Suppressor macrophage treated with lipopolysaccharide for 4 hours (primary cell): ENCODE results near the gene OR10H5.
"Not testable (repeated sequence)": the region's sequence is repeated elsewhere in the genome, so short reads cannot be mapped to it uniquely, and the experiment has no call there.

Source experiments
- DNase-seq: peaks from one replicate; pipeline ENCODE4 v3.0.0-alpha.2; 2020

The OR10H5 gene

DNA sequence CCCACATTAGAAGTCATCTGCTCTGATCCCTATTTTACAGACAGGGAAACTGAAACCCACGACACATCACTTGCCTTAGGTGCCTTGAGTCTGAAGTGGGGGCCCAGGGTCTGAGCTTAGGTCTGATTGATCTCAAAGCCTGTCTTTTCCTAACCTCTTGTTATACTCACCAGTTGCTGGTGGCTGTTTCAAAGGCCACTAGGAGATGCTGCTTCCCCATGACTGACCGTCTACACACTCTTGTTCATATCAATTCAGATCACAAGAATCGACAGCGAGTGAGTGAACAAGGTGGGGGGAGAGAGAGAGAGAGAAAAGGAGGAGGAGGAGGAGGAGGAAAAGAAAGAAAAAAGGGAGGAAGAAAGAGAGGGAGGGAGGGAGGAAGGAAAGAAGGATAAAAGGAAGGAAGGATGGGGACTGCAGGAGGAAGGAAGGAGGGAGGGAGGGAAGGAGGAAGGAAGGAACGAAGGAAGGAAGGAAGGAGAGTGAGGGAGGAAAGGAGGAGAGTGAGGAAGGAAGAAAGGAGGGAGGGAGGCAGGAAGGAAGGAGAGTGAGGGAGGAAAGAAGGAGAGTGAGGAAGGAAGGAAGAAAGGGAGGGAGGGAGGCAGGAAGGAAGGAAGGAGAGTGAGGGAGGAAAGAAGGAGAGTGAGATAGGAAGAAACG, 24.7 kb downstream of the OR10H5 start:
- DNase-seq: no peak

DNA sequence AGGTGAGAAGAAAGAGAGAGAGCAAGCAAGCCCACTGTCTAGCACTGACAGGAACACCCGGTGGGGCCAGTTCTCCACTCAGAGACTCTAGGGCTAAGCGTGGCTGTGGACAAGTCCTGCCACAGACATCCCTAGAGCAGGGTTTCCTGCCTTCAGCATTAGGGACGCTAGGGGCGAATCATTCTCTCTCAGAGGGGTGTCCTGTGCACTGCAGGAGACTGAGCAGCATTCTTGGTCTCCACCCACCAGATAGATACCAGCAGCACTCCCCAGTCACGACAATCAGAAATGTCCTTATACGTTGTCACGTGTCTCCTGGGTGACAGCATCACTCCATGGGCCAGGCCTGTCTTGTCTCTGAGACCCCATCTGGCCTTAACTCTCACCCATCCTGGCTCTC, 26.5 kb downstream of the OR10H5 start:
- DNase-seq: no peak

DNA sequence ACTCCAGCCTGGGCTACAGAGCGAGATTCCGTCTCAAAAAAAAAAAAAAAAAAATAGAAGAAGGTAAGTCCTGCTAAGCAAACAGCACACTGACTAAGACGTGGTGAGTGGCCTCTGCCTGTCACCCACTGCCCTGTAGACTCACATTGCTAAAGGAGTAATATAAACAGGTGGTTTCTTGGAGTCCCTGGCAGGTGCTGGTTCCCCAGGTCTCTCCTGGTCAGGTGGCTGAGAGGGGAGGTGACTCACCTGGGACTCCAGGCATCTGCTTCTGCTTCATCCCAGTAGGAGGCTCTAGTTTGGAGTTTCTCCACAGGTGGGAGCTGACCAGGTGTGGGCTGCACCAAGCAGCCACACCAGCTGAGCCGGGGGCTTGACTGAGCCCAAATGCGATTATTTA, 27.8 kb downstream of the OR10H5 start, which contains the start of gene OR10H1:
OR10H1 (minus strand) TSS at position 359 of the 400 bp plus-strand sequence. CDS start 7,627 bp downstream, outside the sequence.
- no peak for DNase-seq

DNA sequence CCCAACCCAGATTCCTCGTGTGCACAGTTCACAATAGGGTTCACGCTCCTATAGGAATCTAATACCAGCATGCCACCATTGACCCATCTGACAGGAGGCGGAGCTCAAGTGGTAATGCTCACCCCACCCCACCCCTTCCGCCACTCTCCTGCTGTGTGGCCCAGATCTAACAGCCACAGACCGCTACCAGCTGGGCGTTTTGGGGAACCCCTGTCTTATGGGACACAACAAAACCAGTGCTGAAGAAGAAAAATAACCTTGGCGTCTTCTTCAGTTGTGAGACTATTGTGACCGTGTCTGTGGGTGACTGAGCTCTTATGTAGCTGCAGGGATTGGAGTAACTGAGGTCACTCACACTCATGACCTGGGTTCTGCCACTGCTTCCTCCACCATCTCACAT, 33.2 kb downstream of the OR10H5 start:
- DNase-seq: no peak

DNA sequence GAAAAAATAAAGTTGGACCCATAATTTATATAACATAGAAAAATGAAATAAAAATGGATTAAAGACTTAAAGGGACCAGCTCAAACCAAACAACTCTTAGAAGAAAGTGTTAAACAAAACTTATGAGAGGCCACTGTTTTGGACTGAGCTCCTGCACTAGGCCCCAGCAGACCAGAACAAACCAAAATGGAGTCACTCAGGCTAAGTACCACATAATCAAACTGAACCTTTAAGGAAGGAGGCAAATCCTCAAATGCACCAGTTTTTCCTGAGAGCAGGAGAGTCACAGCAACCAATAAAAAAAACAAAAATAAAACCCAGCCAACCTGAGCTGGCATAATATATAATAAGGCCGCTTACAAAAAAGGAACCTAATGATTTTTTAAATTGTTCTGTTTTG, 38.3 kb downstream of the OR10H5 start:
- no peak for DNase-seq

DNA sequence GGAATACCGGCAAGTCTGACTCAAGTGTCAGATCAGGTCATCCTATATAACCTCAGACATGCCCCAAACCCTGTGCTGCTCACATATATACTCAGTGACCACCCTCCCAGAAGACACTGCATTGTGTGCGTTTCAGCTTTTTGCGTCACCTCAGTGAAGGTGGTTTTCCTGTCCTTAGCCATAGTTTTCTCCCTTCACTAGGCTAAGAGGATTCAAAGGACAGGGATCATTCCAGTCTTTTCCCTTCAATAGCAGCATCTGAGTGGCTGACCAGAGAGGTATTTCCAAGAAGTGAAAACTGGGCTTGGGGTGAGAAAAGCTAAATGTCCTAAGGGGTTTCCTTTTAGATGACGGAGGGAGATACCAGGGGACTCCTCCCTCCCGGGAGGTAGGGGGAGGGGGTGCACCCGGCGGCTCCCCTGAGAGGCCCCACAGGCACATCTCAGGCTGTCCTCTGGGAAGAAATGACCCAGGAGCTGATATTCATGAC, 40.7 kb downstream of the OR10H5 start:
- no peak for DNase-seq

DNA sequence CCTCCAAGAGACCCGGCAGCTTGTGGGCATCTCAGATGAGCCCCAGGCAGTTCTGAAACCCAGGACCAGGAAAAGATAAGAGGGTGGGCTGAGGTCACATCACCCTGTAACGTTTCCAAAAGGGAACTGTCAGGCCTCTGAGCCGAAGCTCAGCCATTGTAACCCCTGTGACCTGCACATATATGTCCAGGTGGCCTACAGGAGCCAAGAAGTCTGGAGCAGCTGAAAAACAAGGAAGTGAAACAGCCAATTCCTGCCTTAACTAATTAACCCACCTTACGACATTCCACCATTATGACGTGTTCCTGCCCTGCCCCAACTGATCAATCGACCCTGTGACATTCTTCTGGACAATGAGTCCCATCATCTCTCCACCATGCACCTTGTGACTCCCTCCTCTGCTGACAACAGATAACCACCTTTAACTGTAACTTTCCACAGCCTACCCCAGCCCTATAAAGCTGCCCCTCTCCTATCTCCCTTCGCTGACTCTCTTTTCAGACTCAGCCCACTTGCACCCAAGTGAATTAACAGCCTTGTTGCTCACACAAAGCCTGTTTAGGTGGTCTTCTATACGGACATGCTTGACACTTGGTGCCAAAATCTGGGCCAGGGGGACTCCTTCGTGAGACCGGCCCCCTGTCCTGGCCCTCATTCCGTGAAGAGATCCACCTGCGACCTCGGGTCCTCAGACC, 41.3 kb downstream of the OR10H5 start:
- not testable (repeated sequence) for DNase-seq

DNA sequence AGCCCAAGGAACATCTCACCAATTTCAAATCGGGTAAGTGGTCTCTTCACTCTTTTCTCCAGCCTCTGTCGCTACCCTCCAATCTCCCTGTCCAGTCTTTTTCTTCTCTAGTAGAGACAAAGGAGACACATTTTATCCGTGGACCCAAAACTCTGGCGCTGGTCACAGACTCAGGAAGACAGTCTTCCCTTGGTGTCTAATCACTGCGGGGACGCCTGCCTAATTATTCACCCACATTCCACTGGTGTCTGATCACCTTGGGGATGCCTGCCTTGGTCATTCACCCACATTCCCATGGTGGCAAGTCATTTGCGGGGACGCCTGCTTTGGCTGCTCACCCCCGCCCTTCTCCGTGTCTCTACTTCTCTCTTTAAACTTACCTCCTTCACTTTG, 41.8 kb downstream of the OR10H5 start:
- DNase-seq: no peak

DNA sequence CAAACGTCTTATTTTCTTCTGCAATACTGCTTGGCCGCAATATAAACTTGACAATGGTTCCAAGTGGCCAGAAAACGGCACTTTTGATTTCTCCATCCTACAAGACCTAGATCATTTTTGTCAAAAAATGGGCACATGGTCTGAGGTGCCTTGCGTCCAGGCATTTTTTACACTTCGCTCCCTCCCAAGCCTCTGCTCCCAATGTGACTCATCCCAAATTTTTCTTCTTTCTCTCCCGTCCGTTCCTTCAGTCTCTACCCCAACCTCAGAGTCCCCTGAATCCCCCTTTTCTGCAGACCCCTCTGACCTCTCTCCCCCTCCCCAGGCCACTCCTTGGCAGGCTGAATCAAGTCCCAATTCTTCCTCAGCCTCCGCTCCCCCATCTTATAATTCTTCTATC, 42.3 kb downstream of the OR10H5 start:
- DNase-seq: no peak

DNA sequence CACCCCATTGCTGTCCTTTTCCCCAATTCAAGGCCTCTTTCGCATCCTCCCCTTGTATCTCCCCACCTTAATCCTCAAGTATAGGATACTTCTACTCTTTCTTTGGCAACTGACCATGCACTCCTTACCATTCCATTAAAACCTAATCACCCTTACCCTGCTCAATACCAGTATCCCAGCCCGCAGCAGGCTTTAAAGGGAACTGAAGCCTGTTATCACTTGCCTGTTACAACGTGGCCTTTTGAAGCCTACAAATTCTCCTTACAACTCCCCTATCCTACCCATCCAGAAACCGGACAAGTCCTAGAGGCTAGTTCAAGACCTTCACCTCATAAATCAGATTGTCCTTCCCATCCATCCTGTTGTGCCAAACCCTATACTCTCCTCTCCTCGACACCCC, 44.2 kb downstream of the OR10H5 start:
- DNase-seq: no peak

DNA sequence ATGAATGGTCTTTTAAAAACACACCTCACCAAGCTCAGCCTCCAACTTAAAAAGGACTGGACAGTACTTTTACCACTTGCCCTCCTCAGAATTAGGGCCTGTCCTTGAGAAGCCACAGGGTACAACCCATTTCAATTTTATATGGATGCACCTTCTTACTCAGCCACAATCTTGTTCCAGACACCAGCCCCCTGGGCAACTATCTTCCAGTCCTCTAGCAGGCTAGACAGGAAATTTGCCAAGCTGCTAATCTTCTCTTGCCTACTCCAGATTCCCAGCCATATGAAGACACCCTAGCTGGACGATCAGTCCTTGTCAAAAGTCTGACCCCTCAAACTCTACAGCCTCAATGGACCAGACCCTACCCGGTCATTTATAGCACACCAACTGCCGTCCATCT, 46.8 kb downstream of the OR10H5 start:
- not testable (repeated sequence) for DNase-seq

DNA sequence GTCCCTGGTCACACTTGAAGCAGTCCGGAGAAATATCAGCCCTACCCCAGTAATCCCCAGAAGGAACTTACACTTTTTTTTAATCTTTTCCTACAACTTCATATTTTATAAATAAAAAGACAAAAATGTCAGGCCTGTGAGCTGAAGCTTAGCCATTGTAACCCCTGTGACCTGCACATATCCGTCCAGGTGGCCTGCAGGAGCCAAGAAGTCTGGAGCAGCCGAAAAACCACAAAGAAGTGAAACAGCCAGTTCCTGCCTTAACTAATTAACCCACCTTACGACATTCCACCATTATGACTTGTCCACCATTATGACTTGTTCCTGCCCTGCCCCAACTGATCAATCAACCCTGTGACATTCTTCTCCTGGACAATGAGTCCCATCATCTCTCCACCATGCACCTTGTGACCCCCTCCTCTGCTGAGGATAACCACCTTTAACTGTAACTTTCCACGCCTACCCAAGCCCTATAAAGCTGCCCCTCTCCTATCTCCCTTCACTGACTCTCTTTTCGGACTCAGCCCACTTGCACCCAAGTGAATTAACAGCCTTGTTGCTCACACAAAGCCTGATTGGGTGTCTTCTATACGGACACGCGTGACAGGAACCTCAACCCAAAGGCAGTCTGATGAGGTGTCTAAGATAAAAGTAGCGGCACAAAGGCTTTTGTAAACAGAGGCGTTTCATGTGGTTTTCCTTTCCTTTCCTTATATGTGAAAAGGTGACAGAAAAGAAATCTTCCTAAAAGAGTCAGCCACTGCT, 48.3 kb downstream of the OR10H5 start:
- DNase-seq: not testable (repeated sequence)

DNA sequence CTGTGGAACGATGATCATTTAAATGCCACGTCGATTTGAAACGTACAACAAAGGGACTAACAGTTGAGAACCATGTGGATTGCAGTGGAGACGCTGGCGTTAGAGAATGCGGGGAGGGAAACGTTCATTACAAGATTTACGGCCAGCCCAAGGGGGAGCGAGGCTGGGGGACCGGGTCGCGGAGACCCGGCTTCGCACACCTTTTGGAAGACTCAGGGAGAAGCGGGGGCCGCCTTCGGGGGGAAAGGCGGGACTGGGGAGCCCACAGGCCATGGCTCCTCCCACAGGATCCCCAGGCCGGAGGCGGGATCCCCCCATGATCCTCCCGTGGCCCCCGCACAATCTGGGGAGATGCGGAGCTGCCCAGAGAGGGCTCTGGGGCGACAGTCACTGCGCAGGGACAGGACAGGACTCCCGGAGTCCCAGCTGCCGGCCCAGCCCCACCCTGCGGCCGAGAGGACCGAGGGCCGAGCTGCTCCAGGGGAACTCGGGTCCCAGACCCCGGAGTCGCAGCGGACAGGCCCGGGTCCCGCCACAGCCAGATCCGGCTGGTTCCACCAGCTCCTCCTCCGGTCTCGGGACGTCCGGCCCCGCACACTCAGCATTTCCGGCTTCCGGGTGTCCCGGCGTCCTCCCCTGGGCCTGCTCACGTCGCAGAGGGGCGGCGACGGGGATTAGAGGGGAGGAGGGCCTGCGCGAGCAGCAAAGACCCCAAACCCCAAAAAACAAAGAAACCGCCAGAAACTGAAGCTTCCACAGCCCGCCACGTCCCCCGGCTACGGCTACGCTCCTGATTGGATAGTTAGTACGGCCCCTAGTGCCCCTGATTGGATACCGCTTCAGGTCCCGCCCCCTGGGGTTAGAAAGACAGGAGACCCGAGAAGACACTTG, 49.1 kb downstream of the OR10H5 start:
- peak; percentile 97 for DNase-seq

DNA sequence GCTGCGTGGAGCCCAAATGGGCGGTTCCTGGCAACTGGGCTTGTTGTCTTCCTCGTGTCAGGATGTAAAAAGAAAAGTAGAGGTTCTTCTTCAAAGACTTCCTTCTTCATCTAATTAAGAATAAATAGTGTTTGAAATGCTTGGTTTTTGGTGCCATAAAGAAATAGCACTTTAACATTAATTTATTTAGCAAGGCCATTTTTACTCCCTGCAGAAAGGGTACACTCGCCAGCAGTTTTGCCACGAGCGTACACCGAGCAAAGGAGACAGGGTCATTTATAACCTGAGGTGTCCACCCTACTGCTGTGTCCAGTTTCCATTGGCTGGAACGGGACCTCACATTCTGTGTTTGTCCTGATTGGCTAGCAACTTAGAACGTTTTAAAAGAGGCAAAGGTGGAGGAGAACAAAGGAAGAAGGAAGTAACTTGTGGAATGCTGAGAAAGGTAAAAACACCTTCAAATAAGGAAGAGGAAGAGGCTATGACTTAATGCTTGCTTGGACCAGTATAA, 49.8 kb downstream of the OR10H5 start:
- no peak for DNase-seq

DNA sequence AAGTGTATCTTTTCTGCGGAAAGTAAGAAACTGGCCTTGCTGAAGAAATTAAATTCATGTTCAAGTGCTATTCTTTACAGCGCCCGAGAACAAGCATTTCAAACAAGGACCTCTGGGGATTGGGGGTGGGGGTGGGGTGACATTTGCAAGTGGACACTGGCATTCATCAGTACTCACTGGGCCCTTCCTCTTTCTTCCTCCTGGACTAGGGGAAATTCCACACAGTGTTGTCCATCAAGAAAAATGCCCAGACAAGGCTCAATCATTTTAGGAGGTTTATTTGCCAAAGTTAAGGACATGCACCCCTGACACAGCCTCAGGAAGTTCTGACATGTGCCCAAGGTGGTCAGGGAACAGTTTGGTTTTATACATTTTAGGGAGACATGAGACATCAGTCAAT, 50.9 kb downstream of the OR10H5 start:
- DNase-seq: peak; percentile 29

DNA sequence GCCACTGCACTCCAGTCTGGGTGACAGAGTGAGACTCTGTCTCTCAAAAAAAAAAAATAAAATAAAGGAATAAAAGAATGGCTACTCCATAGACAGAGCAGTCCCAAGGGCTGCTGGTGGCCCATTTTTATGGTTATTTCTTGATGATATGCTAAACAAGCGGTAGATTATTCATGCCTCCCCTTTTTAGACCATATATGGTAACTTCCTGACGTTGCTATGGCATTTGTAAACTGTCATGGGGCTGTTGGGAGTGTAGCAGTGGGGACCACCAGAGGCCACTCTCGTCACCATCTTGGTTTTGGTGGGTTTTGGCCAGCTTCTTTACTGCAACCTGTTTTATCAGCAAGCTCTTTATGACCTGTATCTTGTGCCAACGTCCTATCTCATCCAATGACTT, 52.4 kb downstream of the OR10H5 start:
- DNase-seq: not testable (repeated sequence)

DNA sequence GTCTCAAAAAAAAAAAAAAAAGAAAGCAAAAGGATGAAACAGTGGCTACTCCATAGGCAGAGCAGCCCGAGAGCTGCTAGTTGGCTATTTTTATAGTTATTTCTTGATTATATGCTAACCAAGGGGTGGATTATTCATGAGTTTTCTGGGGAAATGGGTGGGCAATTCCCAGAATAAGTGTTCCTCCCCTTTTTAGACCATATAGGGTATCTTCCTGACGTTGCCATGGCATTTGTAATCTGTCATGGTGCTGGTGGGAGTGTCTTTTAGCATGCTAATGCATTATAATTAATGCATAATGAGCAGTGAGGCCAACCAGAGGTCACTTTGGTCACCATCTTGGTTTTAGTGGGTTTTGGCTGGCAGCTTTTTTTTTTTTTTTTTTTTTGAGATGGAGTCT, 53.4 kb downstream of the OR10H5 start:
- no peak for DNase-seq

DNA sequence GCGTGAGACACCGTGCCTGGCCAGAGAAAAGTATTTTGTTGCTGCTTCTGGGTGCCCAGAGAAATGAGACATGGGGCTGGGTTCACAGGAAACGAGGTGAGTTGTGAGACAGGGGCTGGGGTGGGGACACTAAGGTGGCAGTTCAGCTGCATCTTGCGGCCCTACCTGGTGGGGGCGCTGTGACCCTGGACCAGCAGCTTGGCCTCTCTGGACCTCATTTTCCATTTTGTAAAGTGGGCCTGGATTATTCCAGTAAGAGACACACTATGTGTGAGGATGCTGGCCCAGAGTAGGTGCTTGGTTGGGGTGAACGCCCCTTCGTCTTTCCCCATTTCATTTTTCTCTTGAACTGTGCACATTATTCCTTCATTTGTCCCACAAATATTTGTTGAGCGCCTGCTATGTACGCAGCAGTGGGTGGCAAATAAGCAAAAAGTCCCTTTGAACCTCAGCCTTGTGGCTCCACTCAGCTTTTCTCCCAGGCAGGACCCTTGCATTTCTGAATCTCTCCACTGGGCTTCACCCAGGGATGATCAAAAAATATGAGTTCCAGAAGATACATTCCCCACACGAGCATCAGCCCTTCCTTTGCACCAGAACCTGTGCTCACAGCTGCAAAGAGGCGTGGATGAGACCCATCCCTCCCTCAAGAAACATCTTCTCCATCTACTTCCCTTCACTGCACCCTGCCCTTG, 54.6 kb downstream of the OR10H5 start:
- DNase-seq: no peak

DNA sequence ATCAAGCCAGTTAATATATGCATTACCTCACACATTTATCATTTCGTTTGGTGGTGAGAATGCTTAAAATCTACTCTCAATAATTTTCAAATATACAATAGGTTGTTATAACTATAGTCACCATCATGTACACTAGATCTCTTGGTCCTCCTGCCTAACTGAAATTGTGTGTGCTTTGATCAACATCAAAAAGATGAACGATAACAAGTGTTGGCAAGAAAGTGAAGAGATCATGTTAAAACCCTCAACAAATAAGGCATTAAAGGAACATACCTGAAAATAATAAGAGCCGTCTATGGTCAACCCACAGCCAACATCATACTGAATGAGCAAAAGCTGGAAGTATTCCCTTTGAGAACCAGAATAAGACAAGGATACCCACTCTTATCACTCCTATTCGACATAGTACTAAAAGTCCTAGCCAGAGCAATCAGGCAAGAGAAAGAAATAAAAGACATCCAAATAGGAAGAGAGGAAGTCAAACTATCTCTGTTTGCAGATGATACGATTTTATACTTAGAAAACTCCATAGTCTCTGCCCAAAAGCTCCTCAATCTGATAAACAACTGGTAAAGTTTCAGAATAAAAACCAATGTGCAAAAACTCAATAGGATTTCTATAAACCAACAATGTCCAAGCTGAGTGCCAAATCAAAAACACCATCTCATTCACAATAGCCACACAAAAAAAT, 55.9 kb downstream of the OR10H5 start:
- DNase-seq: no peak

DNA sequence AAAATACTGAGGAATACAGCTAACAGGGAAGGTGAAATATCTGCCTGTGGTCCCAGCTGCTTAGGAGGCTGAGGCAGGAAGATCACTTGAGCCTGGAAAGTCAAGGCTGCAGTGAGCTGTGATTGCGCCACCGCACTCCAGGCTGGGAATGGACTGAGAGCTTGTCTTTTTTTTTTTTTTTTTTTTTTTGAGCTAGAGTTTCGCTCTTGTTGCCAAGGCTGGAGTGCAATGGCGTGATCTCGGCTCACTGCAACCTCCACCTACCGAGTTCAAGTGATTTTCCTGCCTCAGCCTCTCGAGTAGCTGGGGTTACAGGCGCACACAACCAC, 56.4 kb downstream of the OR10H5 start:
- not testable (repeated sequence) for DNase-seq

DNA sequence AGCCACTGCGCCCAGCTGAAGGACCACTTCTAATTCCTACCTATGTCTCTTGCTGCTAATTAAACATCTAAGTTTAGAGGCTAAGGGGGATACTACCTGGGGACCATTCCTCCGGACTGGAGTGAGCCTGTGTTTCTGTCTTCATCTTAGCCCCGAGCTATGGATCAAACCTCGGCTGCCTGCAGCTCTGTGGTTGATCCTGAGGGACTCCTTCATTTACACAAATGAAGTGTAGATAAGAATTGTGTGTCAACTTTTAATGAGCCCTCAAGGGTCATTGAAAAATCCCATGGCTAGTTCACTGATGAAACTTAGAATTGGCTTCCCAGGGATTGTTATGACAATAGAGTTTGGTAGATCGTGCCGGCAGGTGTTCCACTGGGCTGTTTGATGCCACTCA, 59.5 kb downstream of the OR10H5 start:
- no peak for DNase-seq
